ENCODE results near the gene FLAD1.

The FLAD1 gene

DNA sequence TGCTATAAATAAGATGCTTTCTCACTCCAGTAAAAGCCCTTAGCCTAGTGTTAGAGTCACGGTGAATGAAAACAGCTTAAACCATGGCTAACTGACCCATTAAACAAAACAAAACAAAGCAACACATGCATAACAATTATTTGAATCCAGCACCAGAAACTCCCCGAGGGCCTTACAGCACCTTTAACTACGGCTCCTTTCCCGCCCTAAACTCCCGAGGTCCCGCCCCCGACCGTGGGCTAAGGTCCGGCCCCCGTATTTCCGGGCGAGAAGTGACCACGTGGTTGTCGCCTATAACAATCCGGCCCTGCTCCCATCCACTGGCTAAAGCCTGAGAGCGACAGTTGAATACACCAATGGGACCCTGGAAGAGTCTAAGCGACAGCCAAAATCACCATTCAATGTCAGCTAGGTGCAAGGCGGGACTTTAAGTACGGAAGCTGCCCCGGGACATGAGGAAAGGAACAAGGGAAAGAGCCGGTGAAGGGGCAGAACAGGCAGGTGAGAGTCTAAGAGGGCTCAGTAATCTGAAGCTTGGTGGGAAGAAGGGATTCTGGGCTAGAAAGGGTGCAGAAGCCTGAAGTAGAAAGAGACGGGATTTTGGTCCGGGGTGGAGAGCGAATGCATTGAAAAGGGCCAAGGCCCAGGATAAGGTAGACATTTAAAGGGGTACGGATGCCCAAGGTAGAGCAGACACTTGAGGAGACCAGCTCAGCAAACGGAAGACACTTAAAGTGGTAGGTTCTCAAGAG is at the start of gene FLAD1:
FLAD1 (plus strand) TSS at position 448 of the 752 bp plus-strand sequence. CDS start 351 bp downstream, outside the sequence.
- DNase-seq = peak; percentile 93 to 97

DNA sequence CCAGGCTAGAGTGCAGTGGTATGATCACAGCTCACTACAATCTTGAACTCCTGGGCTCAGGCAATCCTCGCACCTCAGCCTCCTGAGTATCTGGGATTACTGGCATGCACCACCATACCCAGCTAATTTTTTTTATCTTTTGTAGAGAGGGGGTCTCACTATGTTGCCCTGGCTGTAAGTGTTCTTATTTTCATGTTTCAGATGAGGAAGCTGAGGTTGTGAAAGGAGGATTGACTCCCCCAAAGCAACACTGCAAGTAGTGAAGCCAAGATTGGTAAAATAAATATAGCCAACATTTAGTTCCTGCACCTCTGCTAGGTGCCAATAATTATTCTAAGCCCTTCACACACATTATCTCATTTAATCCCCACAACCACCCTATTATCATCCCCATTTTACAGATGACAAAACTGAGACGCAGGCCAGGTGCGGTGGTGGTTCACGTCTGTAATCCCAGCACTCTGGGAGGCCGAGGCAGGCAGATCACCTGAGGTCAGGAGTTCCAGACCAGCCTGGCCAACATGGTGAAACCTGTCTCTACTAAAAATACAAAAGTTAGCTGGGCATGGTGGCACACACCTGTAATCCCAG is 48.7 kb upstream of the FLAD1 start:
- no peak for DNase-seq

DNA sequence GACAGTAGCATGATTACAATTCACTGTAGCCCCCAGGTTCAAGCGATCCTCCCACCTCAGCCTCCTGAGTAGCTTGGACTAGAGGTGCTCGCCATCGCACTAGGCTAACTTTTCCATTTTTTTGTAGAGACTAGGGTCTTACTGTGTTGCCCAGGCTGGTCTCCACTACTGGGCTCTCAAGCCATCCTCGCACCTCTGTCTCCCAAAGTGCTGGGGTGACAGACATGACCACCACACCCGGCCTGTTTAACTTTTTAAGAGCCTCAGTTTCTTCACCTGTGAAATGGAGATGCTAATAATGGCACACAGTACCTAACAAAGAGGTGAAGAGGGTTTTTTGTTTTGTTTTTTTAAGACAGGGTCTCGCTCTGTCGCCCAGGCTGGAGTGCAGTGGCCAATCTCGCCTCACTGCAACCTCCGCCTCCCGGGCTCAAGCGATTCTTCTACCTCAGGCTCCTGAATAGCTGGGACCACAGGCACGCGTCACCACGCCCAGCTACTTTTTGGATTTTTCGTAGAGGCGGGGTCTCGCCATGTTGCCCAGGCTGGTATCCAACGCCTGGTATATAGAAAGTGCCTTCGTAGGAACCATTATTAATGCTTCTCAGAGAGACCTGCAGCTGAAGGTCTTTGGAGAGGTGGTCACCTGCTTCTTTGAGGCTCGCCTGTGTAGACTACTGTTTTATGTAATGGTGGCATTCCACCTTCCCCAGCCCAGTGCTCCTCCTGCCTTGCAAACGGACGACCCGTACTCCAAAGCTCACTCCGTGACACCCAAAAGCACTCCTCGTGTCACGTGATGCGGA is 47.2 kb upstream of the FLAD1 start:
- no peak for DNase-seq

DNA sequence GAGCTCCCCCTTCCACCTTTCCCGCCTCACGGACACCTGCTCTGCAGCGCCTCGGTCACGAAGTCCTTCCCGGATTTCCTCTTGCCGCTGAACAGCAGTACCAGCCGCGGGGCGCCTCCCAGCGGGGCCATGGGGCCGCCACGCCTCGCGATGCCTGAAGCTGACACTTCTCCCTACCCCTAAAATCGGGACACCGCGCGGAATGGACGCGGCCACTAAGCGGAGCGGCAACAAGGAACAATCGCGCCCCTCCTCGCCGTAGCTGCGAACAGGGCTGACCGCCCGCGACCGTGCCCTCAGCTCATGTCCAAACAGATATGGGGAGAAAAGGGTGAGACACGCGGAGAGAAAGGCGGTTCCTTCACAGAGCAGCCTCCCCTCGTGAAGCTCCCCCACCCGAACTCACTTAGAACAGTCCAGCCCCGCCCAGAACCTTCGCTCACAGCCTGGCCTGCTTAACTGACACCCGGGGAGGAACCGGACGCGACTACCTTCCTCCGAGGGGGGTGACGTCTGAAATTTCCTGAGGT is 46.5 kb upstream of the FLAD1 start, which contains the start of gene PMVK:
PMVK (minus strand) TSS at position 165 of the 530 bp plus-strand sequence; CDS start at position 131, 34 bp downstream.
- peak; percentile 88 to 93 for DNase-seq

DNA sequence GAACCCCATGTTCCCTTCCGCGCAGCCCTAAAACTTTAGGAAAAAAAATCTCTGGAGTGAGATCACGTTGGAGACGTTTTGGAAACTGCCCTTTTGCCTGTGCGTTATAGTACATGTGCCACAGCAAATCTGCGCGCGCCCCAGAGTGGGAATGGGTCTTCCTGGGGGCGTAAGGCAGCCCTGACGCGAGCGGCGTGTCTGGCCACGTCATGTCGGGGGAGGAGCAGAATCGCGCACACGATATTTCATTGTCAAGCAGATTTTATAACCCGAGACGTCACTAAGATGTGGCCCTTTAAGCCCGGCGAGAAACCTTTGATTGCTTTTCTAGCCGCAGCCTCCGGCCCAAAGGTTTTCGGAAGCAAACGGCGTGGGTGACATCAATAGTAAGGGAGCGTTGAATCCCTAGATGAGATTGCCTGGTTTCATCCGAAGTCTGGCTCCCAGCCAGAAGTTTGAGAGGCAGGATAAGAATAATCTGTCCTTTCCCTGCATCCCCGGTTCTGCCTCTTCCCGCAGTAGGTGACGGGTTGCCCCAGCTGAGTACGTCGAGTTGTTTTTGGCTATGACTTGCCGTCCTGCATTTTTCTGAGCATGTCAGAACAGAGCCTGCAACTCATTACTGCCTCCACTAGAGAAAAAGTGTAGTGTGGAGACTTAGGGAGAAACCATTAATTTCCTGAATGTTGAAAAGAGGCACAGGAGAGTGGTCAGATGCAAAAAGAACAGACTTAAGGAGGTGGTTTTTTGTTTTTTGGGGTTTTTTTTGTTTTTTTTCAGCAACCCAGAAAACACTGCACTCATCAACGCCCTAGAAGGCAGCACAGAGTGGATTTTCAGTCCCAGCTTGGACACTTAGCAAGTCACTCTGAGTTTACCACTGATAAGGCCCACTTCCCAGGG is 45.8 kb upstream of the FLAD1 start:
- DNase-seq = peak; percentile 79 to 82

DNA sequence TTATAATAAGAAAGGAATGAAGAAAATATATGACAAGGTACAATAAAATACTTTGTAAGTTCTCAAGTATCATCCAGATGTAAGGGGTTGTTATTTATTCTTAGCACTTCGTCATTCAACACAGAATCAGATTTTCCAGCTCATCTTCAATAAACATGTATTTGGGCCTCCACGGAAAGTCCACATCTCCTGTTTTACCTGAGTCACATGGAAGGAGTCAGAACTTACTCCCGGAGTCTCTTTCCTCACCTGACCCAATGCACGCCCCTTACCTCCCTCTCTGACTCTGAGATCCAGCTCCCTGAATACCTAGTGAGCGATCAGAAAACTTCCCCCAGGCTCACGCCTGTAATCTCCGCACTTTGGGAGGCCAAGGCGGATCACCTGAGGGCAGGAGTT is 45.2 kb upstream of the FLAD1 start:
- DNase-seq = no peak

DNA sequence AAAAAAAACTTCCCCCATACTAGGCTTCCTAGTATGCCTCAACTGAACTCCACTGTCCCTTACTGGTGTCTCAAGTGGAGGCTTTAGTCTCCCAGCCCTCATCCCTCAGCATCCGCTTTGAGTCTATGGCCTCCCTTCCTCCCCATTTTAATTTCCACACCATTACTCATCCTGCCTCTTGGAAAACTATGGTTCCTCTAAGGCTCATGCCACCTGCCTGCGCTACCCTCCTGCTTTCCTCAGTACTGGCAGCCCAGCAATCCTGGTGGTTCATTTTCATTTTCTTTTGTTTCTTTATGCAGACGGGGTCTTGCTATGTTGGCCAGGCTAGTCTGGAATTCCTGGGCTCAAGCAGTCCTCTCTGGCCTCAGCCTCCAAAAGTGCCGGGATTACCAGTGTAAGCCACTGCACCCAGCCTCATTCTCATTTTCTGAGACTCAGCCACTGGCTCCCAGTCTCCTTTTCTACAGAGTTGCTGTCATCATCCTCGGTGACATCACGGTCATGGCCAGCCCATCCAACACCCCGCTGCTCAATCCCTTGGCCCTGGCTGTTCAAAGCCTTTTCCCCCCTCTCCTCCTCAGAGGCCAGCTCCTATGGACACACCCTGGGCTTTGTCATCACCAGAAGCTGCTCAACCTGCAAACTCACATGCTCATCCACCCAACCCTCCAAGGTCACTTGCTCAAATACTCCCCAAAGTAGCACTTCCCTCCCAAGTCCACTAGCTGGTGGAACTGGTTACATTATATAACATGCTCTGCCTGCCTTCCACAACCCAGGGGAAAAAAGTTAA is 44.3 kb upstream of the FLAD1 start:
- DNase-seq = no peak

DNA sequence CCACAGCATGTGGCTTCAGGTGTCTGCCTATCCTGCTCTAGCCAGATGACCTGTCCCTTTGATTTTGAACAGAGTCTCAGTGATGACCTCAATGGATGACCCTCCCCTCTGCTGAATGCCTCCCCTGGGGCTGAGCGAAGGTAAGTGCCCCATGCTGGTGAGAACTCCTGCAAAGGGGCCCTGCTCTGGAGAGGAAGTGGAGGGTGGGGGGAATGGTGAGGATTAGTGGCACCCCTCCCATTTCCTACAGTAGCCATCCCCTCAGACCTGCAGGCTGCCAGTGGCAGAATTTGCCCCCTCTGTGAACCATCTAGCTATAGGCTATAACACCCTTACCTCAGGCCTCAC is 43.0 kb upstream of the FLAD1 start:
- no peak for DNase-seq

DNA sequence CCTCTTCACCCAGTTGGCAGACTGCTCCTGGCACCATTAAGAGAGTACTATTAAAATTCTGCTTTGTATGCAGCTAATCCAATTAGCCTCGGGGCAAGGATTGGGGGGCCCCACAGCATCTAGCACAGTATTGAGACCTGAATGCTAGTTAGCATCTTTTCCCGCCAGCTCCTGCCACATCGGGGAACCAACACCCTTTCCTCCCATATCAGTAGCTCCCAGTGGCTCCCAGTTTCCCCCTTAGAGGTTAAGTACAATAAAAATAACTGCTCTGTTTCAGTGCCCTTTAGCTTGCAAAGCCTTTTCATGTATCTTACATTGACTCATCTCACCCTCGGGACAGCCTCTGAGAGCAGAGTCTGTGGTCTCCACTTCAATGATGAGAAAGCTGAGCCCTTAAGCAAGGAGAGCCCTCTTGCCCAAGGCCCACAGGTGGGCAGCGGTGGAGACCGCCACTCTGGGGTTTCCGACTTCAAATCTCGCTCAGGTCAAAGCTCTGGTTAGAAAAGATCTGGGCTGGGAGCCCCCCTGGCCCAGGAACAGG is 42.4 kb upstream of the FLAD1 start:
- no peak for DNase-seq

DNA sequence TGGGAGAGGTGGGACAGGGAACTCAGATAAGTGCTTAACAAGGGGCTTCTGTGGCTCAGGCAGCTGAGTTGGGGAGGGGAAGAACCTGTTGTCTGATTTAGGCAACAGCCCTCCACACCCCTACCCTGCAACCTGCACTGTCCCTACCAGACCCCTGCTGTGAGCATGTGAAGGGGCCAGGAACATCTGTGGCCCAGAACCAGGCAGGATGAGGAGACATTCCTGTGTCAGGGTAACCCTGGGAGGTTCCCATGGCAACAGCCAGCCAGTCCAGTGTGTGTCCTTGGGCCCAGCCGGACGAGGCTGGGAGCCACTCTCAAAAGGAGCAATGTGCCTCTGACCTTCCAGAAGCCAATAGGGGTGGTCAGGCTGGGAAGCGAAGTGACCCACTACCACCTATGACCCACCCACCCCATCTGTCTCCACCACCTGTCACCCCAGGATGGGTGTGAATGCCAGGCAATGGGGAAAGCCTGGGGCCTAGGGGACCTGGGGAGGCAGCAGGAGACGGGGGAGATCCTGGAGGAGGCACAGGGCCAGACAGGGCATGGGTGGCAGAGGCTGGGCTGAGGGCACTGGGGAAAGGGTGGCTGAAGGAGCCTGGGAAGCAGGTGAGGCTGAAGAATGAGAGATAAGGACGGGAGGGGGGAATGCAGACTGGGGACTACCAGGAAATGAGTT is 41.7 kb upstream of the FLAD1 start:
- no peak for DNase-seq

DNA sequence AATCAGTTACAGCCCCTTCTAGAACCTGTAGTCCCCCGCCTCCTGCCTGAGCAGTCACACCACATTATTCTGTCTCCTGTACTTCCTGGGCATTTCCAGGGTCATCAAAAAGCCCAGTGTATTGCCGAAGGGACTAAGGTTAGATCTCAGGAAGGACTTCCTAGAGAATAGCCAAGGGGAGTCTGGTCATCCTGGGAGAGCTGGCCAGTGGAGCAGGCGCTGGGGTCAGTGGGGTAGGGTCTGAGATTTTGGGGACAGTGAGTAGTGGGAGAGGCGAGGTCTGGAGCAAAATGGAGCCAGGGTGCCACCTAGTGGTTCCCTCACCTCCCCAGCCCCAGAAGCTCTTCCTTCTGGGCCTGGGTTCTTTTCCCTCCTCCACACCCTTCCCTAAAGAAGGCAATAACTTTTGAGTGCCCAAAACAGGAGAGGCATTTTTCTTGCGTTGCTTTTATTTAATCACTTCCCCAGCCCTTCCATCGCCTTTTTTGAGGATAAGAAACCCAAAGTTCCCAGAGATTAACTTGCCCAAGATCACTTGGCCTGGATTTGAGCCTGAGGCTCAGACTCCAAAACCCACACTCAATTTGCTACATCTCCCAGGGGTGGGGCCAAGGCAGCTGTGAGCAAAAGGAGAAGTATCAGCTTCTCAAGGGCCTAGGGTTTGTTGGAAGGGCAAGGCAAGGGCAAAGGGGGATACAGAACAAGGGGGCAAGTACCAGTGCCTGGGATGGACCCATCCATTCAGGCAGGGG is 39.3 kb upstream of the FLAD1 start:
- DNase-seq = no peak

DNA sequence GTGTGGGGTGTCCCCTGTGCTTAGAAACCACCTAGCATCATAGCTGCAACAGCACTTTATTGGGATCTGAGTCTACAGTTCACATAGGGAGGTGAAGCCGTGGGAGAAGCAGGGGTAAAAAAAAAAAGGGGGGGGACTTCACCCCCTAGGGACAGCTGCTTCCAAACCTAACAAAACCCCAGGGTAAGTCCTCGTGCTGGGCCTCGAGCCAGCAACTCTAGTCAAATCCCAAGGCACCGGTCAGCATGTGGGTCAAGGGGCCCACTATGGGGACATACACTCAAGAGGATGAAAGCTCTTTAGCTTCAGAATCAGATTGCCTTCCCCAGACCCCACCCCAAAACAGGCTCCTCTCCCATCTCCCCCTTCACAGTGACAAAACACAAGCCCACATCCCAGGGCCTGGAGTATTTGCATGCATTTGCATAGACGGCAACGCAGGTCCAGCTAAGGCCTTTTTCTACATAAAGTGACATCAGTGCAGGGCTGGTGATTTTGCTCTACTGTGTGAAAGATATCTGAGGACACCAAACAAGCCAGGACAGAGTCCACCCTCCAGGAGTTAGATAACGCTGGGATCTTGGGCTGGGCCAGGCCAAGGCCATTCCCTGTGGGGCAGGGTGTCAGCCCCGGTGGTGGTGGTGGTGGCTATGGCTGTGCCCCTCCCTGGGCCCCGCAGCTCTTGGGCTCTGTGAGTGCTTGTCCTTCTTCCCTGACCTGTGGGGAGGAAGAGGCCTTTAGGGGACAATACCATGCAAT is 38.6 kb upstream of the FLAD1 start:
- no peak for DNase-seq

DNA sequence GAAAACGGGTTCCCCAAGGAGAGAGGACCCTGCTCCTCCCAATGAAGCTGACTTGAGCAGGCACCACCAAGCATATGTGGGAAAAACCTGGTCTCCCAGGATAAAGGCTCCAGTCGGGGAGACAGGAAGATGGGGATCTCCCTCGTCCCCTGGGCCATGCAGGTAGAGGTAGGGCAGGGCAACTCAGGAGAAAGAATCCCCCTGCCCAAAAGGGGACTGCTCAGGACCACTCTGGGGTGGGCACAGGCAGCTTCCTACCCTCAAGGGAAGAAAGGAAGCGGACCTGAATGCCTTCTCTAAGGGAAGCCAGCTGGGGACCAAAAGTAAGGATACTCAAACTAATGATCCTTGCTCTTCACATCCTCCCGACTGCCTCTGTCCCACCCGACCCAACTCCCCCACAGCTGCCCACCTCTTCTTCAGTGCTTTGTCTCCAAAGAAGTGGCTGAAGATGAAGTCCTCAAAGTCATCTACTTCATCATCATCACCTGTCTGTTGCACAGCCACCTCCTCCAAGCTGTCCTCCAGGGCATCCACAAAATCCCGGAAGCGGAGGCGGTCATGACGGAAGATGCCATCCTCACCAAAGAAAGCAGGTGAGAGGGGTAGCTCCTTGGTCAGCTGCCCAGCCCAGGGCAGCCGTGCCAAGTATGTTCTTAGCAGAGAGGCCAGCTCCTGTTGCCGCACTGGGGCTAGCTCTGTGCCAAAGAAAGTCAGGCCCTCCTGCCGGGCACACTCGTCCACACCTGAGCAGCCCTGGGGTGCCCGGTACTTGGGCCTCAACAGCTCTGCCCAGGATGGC is 37.8 kb upstream of the FLAD1 start:
- DNase-seq = no peak

DNA sequence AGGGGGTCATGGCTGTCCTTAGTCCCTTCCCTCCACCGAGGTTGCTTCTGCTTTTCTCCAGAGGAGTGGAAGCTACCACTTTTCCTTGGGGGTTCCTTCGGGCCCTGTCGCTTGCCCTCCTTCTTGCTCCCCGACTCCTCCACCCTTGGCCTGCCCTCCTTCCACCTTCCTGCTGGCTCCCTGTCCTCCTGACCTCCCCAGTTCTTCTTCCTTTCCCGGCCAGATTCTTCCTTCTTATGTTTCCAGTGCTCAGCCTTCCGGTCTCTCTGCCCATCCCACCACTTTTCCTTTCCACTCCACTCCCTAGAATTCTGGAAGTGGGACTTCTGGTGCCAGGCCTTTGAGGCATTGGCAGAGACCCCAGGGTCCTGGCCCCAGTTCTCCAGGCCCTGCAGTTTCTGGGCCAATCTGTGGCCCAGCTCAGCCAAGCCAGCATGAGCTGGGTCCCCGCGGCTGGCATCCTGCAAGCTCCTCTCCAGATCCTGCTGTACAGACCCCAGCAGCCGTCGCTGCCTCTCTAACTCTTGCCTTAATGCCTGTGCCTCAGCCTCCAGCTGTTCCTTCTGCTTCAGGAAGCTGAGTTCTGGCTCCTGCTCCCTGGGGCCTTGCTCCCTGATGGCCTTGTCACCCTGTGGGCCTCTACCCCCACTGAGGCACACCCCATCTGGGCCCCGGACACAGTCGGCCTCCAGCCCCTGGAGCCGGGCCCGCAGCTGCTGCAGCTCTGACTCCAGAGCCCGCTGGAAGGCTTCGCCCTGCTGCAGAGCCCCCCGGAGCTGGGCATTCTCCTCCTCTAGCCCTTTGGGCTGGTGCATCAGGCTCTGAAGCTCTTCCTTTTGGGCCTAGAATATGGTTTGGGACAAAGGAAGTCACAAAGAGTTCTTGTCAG is 36.9 kb upstream of the FLAD1 start:
- DNase-seq = no peak

DNA sequence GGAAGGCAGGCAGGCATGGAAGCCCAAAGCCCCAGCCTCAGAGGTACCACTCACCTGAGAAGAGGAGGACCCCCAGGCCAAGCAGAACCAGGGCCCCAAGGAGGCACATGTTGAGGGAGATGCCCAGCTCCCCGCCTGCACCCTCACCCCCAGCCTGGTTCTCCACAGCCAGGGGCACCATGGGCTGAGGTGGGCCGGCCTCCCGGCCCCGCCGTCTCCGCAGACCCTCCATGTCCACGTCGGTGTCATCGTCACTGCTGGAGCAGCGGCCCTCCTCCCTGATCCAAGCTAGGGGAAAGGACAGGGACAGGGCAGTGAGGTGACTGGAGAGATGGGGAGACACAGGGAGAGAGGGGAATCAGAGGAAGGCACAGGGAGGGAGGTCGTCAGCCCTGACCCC is 35.1 kb upstream of the FLAD1 start:
- DNase-seq = no peak

DNA sequence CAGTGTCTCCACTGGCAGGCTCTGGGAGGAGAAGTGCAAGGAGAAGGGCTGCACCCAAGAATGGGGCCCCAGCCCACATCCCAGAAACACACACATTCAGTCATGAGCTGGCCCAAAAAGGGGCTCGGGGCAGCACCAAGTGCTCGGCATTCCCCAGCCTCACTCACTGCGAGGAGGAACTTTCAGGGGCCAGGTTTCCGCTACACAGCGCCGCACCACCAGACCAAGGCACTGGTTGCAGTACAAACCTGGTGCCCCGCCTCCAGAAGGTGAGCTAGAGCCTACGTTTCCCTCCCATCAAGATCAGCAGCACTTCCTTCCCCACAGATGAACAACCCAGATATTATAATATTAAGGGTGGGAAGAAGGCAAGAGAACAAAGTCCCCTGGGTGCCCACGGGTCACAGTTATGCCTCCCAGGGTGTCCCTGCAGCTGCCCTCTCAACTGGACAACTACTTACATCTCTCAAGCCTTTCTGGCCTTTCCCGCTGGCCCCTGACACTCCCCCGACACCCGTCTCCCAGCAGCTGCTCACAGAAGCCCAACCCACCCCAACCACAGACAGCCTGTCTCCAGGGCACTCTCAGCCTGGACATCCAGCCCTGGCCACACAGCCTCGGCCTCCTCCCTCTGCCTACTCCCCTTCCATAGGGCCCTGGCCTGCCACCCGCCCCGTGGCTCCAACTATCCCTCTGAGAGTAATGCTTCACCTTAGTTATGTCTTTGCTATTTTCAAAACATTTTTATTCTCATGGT is 31.1 kb upstream of the FLAD1 start:
- DNase-seq = no peak

All from stimulated activated CD4-positive, alpha-beta T cell treated with anti-CD3 and anti-CD28 coated beads, Interleukin-2, amount 100 ng/mL, for 48 hours (primary cell).